ENCODE results near the gene KCNMB3.
A peak's percentile ranks its signal among the peaks of the same experiment; 100 is the strongest.
"Not testable (repeated sequence)": the region's sequence is repeated elsewhere in the genome, so short reads cannot be mapped to it uniquely, and the experiment has no call there.

Gene KCNMB3

GRCh38 chr3:179224584-179224983 lies 26.3 kb downstream of the KCNMB3 start:
- H3K4me3 ChIP-seq = no peak overlapping the region
- no peaks in the 10 kb centered on the region for H3K4me1 ChIP-seq
- no peak overlapping the region for H3K9ac ChIP-seq
- H3K9me3 ChIP-seq (replicated peaks in 1 of 11) = no peaks in the 10 kb centered on the region
- no peak overlapping the region for H3K27ac ChIP-seq
- no peak overlapping the region for H3K4me2 ChIP-seq
- H4K20me1 ChIP-seq = 0 out of 22 replicates have a peak, but pooled peaks cover 0 to 4% (median 0%) of the 10 kb centered on the region in 11 experiments
- no peaks in the 10 kb centered on the region for H3K27me3 ChIP-seq
- peaks cover 55 to 85% (median 73%) of the 10 kb centered on the region in 11 experiments for H3K36me3 ChIP-seq
- TF ChIP-seq Cebpa-rat (IDR thresholded peaks at IDR 0.05) = no peak

GRCh38 chr3:179223548-179223947 lies 27.4 kb downstream of the KCNMB3 start:
- Histone ChIP-seq H3K9me3 (replicated peaks in 1 of 11) (no peaks in the 10 kb centered on the region), H3K9ac (no peak overlapping the region)

GRCh38 chr3:179218213-179218612 lies 32.7 kb downstream of the KCNMB3 start:
- H4K20me1 ChIP-seq, H3K4me3 ChIP-seq: not testable (repeated sequence)

More at GRCh38 chr3:179223548-179223947, 27.4 kb downstream of the KCNMB3 start:
- Histone ChIP-seq H3K36me3 (peaks cover 50 to 84% (median 66%) of the 10 kb centered on the region in 11 experiments), H3K27ac (no peak overlapping the region), H4K20me1 (0 out of 22 replicates have a peak, but pooled peaks cover 0 to 4% (median 0%) of the 10 kb centered on the region in 11 experiments), H3K4me3 (no peak overlapping the region), H3K27me3 (no peaks in the 10 kb centered on the region), H3K4me2 (no peak overlapping the region), H3K4me1 (no peaks in the 10 kb centered on the region)
- TF ChIP-seq Cebpa-rat (IDR thresholded peaks at IDR 0.05) = no peak

DNA sequence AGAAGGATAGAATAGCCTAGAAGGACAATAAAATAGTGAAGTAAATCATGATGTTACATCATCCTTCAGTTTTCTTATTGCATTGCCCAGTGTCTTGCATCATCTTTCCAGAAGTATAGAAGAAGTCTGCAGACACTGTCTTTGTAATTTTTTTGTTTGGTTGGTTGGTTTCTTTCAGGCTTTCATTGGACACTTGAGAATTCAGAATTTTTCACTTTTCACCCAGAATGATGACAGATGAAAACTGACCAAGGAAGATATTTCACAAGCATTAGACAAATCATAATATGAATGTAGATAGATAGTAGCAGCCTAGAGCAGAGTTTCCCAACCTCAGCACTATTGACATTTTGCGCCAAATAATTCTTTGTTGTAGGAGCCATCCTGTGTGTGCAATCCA lies 35.4 kb downstream of the KCNMB3 start:
- H3K4me2 ChIP-seq = not testable (repeated sequence)

More at GRCh38 chr3:179218213-179218612, 32.7 kb downstream of the KCNMB3 start:
- H3K27me3 ChIP-seq; H3K27ac ChIP-seq; H3K4me1 ChIP-seq; H3K9me3 ChIP-seq (replicated peaks in 1 of 11); H3K9ac ChIP-seq; H3K4me2 ChIP-seq: not testable (repeated sequence)
- H3K36me3 ChIP-seq = peaks cover 30 to 54% (median 48%) of the 10 kb centered on the region in 11 experiments

DNA sequence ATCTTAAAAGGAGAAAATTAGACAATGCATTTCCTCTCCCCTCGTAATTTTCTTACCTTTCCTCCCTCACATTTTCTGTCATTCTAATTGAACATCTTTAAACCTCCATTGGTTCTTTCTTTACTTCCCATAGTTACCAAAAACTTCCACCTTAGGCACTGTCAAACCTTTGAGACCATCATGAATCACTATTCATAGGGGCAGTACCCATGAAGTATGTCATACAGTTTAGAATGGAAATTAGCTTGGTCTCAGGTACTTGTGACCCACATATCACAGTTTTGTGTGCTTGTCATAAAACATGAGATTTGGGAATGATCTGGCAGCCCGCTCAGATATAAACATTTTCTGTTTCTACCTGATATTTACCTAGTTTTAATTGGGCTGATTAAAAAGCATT lies 50.1 kb downstream of the KCNMB3 start:
- Histone ChIP-seq H3K4me2 (no peak overlapping the region), H3K4me3 (no peak overlapping the region), H3K9me3 (replicated peaks in 1 of 11) (0 out of 22 replicates have a peak, but pooled peaks cover 0 to 6% (median 0%) of the 10 kb centered on the region in 11 experiments), H4K20me1 (peaks cover 9 to 42% (median 17%) of the 10 kb centered on the region in 11 experiments; a peak in 17 of 22 replicates), H3K4me1 (peaks cover 3 to 17% (median 13%) of the 10 kb centered on the region in 10 experiments; a peak in 19 of 20 replicates), H3K36me3 (peaks cover 46 to 68% (median 62%) of the 10 kb centered on the region in 11 experiments), H3K27me3 (no peaks in the 10 kb centered on the region), H3K9ac (no peak overlapping the region), H3K27ac (no peak overlapping the region)
- no peak for TF ChIP-seq Cebpa-rat (IDR thresholded peaks at IDR 0.05)

More for the DNA sequence above, 35.4 kb downstream of the KCNMB3 start:
- peaks cover 31 to 57% (median 45%) of the 10 kb centered on the region in 11 experiments for H3K36me3 ChIP-seq
- not testable (repeated sequence) for H3K9ac ChIP-seq; H3K4me1 ChIP-seq; H4K20me1 ChIP-seq; H3K4me3 ChIP-seq; H3K27ac ChIP-seq; H3K27me3 ChIP-seq; H3K9me3 ChIP-seq (replicated peaks in 1 of 11)

DNA sequence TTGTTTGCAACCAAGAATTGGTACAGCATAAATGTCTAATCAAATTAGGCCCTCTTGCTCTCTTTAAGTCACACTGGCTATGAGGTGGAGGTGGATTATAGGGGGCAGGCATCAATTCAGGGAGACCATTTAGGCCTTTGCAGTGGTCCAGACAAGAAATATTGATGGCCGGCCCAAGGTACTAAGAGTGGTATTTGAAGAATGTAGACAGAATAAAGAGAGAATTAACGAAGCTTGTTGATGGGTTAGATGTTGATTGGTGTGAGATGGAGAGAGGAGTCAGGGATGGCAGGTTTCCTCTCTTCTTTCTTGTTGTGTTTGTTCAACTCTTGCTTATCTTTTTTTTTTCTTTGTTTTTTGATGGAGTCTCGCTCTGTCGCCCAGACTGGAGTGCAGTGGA lies 54.2 kb downstream of the KCNMB3 start:
- TF ChIP-seq Cebpa-rat (IDR thresholded peaks at IDR 0.05) = no peak
- H3K9me3 ChIP-seq (replicated peaks in 1 of 11) = 0 out of 22 replicates have a peak, but pooled peaks cover 0 to 1% (median 0%) of the 10 kb centered on the region in 11 experiments
- H3K4me1 ChIP-seq = peaks cover 19 to 48% (median 30%) of the 10 kb centered on the region in 10 experiments; a peak in 19 of 20 replicates
- H3K27me3 ChIP-seq = no peaks in the 10 kb centered on the region
- peaks cover 16 to 27% (median 24%) of the 10 kb centered on the region in 11 experiments for H3K36me3 ChIP-seq
- peaks cover 27 to 78% (median 54%) of the 10 kb centered on the region in 11 experiments; a peak in 20 of 22 replicates for H4K20me1 ChIP-seq
- peak overlapping the region in 3 of 11 experiments; percentile 10 to 35 (median 29); a peak in 3 of 22 replicates for H3K27ac ChIP-seq
- peak overlapping the region in 9 of 11 experiments; percentile 6 to 80 (median 56); a peak in 16 of 22 replicates for H3K4me2 ChIP-seq
- H3K9ac ChIP-seq = no peak overlapping the region; a peak in 1 of 22 replicates
- no peak overlapping the region for H3K4me3 ChIP-seq

DNA sequence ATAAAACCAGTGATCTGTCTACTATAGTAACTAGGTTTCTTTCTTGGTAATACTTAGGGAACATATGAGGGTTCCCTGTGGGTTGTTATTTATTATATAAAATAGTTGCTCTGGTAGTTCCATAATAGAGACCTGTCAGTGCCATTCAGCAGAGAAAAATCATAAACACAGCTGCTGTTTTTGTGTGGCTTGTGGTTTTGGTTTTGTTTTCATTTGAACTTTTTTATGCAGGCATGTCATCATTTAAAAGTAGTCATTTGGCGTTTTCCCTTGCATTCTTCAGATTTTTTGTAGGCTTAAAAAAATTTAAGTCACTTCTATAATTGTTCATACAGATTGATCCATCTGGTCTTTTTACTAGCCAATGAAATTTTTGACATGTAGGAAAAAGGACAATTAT lies 54.8 kb downstream of the KCNMB3 start:
- no peak for TF ChIP-seq Cebpa-rat (IDR thresholded peaks at IDR 0.05)
- Histone ChIP-seq H3K4me2 (peak overlapping the region; percentile 6 to 80 (median 41); a peak in 16 of 22 replicates), H3K9me3 (replicated peaks in 1 of 11) (no peaks in the 10 kb centered on the region), H3K27ac (peak overlapping the region in 1 of 11 experiments; percentile 20; a peak in 1 of 22 replicates), H3K4me1 (peaks cover 19 to 48% (median 30%) of the 10 kb centered on the region in 10 experiments; a peak in 19 of 20 replicates), H4K20me1 (peaks cover 27 to 84% (median 57%) of the 10 kb centered on the region in 11 experiments; a peak in 20 of 22 replicates), H3K4me3 (no peak overlapping the region), H3K36me3 (peaks cover 10 to 21% (median 18%) of the 10 kb centered on the region in 11 experiments), H3K9ac (no peak overlapping the region; a peak in 1 of 22 replicates), H3K27me3 (no peaks in the 10 kb centered on the region)

DNA sequence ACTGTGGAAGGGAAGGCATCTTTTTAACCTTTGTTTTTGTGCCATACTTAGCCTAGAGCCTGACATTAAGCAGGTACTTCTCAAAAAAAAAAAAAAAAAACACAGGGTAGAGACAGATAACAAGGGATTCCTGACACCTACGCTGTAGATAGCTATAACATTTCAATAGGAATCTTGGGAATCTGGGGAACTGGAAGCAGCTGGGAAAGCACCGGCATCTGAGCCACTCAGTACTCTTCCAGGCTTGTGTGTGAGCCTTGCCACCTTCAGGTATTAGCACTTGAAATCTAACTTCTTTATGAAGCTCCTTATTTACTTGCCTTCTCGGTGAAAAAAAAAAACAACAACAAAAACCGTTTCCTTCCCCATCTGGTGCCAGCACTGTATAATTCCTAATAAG lies 56.0 kb downstream of the KCNMB3 start:
- no peak for TF ChIP-seq Cebpa-rat (IDR thresholded peaks at IDR 0.05)
- Histone ChIP-seq H3K9me3 (replicated peaks in 1 of 11) (no peaks in the 10 kb centered on the region), H4K20me1 (peaks cover 33 to 95% (median 68%) of the 10 kb centered on the region in 11 experiments; a peak in 20 of 22 replicates), H3K4me3 (no peak overlapping the region), H3K4me2 (peak overlapping the region in 9 of 11 experiments; percentile 6 to 80 (median 56); a peak in 9 of 22 replicates), H3K27me3 (no peaks in the 10 kb centered on the region), H3K9ac (no peak overlapping the region), H3K4me1 (peaks cover 19 to 48% (median 30%) of the 10 kb centered on the region in 10 experiments; a peak in 19 of 20 replicates), H3K36me3 (peaks cover 4 to 15% (median 11%) of the 10 kb centered on the region in 11 experiments; a peak in 14 of 22 replicates), H3K27ac (no peak overlapping the region)

Measured in BLaER1 treated with 17β-estradiol and CSF1 and Interleukin-3, amounts not matched to agents 10 nM and 100 nM (cell line).